H1 (cell line): ENCODE results near the gene MAST2. TPM values are rescaled to one million over a fixed set of nuclear protein-coding genes. Genes with fewer than 3 reads are reported as not detected.

ENCODE experiments used
- CTCF ChIA-PET: fragments of 300-600 bp; sonication (Branson Sonifier 250); formaldehyde crosslinking; loops from one replicate; lab custom pipeline; 2021; ENCODE audit not compliant: partially characterized antibody; lab: Charles Lee
- POLR2A ChIA-PET: fragments of 300-600 bp; sonication (Branson Sonifier 250); formaldehyde crosslinking; loops from one replicate; lab custom pipeline; 2021; ENCODE audit warnings: inconsistent platforms; ENCODE audit not compliant: partially characterized antibody; lab: Charles Lee
- DNase-seq, 2 experiments: peaks; one replicate each; pipeline versions ENCODE4 v3.0.0 to v3.0.0-alpha.2; 2010 to 2022; ENCODE audit warnings: low spot score in 2 of 2, low read depth in 1 of 2, mixed read lengths in 1 of 2
- FAIRE-seq: peaks from 2 replicates; lab custom pipeline; 2011; peaks lifted over from hg19 to GRCh38; lab: Jason Lieb, UNC
- H2AFZ ChIP-seq: 2 replicates; pipeline ENCODE4 v1.8.1; 2012; ENCODE audit warnings: low read length, inconsistent platforms
- H2AK5ac ChIP-seq: 2 replicates; pipeline ENCODE4 v1.6.1; 2013; ENCODE audit warnings: low read depth, low read length
- H2BK120ac ChIP-seq: replicated peaks from 2 replicates; pipeline ENCODE3; 2013; ENCODE audit warnings: low read depth, low read length, inconsistent platforms
- H2BK12ac ChIP-seq: 2 replicates; pipeline ENCODE4 v1.6.1; 2013; ENCODE audit warnings: low read depth, low read length
- H2BK15ac ChIP-seq: 2 replicates; pipeline ENCODE4 v1.6.1; 2013; ENCODE audit warnings: low read length
- H2BK20ac ChIP-seq: 2 replicates; pipeline ENCODE4 v1.6.1; 2013; ENCODE audit warnings: low read length
- H2BK5ac ChIP-seq: 2 replicates; pipeline ENCODE4 v1.6.1; 2013; ENCODE audit warnings: low read depth, low read length
- H3K14ac ChIP-seq: 2 replicates; pipeline ENCODE4 v1.6.1; 2013; ENCODE audit warnings: inconsistent platforms; ENCODE audit not compliant: insufficient read length
- H3K18ac ChIP-seq: 2 replicates; pipeline ENCODE4 v1.6.1; 2013; ENCODE audit warnings: low read length; ENCODE audit errors: extremely low read depth
- H3K23ac ChIP-seq: 2 replicates; pipeline ENCODE4 v1.6.1; 2013; ENCODE audit warnings: inconsistent platforms; ENCODE audit not compliant: insufficient read length
- H3K23me2 ChIP-seq: 2 replicates; pipeline ENCODE4 v1.6.1; 2013; ENCODE audit warnings: low read depth, low read length
- H3K27ac ChIP-seq: 2 replicates; pipeline ENCODE4 v1.6.1; 2011; ENCODE audit warnings: low read depth, low read length, inconsistent platforms
- H3K27me3 ChIP-seq, 4 experiments: replicated peaks in 1 of 4; 1 replicate in 1 of 4; 2 replicates in 3 of 4; pipeline versions ENCODE4 v1.6.1 to v1.8.1; 2011 to 2013; ENCODE audit warnings: low read length in 3 of 4, mild to moderate bottlenecking in 3 of 4, inconsistent platforms in 2 of 4, mixed read lengths in 2 of 4, moderate library complexity in 1 of 4; ENCODE audit not compliant: control insufficient read depth in 3 of 4, insufficient read depth in 3 of 4; ENCODE audit errors: extremely low read depth in 1 of 4
- H3K36me3 ChIP-seq, 4 experiments: 2 replicates each; pipeline versions ENCODE4 v1.6.1 to v1.8.1; 2011 to 2013; ENCODE audit warnings: mild to moderate bottlenecking in 4 of 4, low read length in 3 of 4, moderate library complexity in 2 of 4, control low read depth in 1 of 4, inconsistent platforms in 1 of 4; ENCODE audit not compliant: insufficient read depth in 4 of 4, control insufficient read depth in 2 of 4
- H3K4ac ChIP-seq: replicated peaks from 2 replicates; pipeline ENCODE3; 2013; ENCODE audit warnings: low read length, low read depth, mixed read lengths, inconsistent platforms; ENCODE audit not compliant: insufficient read length
- H3K4me1 ChIP-seq, 4 experiments: replicated peaks in 1 of 4; 1 replicate in 1 of 4; 2 replicates in 3 of 4; pipeline versions ENCODE4 v1.6.1 to v1.8.1; 2011 to 2013; ENCODE audit warnings: low read length in 3 of 4, inconsistent platforms in 2 of 4, mixed read lengths in 1 of 4; ENCODE audit not compliant: insufficient read depth in 4 of 4, control insufficient read depth in 3 of 4
- H3K4me2 ChIP-seq, 2 experiments: 2 replicates each; pipeline versions ENCODE4 v1.6.1 to v1.8.1; 2011 to 2013; ENCODE audit warnings: low read depth in 2 of 2, low read length in 2 of 2, control low read depth in 1 of 2, inconsistent platforms in 1 of 2, mild to moderate bottlenecking in 1 of 2; ENCODE audit not compliant: insufficient read depth in 1 of 2
- H3K4me3 ChIP-seq, 4 experiments: fragments of 200-600, 300-600 bp in 1 of 4; sonication (generic), shearing (Covaris generic), sonication (Bioruptor Twin) in 1 of 4; 2 replicates each; pipeline versions ENCODE4 v1.5.1 to v1.8.1; 2011 to 2016; ENCODE audit warnings: low read length in 4 of 4, low read depth in 3 of 4, control low read depth in 2 of 4, inconsistent platforms in 2 of 4, mild to moderate bottlenecking in 2 of 4, mixed read lengths in 1 of 4, moderate library complexity in 1 of 4; ENCODE audit not compliant: insufficient read depth in 2 of 4; ENCODE audit errors: extremely low read depth in 1 of 4
- H3K56ac ChIP-seq: replicated peaks from 2 replicates; pipeline ENCODE3; 2013; ENCODE audit warnings: low read depth, mild to moderate bottlenecking, mixed read lengths, low read length, inconsistent platforms; ENCODE audit not compliant: insufficient read length
- H3K79me1 ChIP-seq: 2 replicates; pipeline ENCODE4 v1.6.1; 2013; ENCODE audit warnings: low read depth, low read length, control low read depth
- H3K79me2 ChIP-seq, 2 experiments: 2 replicates each; pipeline versions ENCODE4 v1.6.1 to v1.8.1; 2012 to 2013; ENCODE audit warnings: low read length in 2 of 2, mild to moderate bottlenecking in 2 of 2, inconsistent platforms in 1 of 2; ENCODE audit not compliant: insufficient read depth in 2 of 2, control insufficient read depth in 1 of 2
- H3K9ac ChIP-seq, 4 experiments: replicated peaks in 1 of 4; 1 replicate in 1 of 4; 2 replicates in 3 of 4; pipeline versions ENCODE4 v1.6.1 to v1.8.1; 2011 to 2013; ENCODE audit warnings: low read depth in 3 of 4, low read length in 3 of 4, control low read depth in 2 of 4, mild to moderate bottlenecking in 2 of 4, moderate library complexity in 2 of 4, inconsistent platforms in 1 of 4; ENCODE audit errors: extremely low read depth in 1 of 4
- H3K9me3 ChIP-seq, 2 experiments: 2 replicates each; pipeline versions ENCODE4 v1.6.1 to v1.8.1; 2012 to 2013; ENCODE audit warnings: mild to moderate bottlenecking in 2 of 2, moderate library complexity in 2 of 2, control low read depth in 1 of 2, inconsistent platforms in 1 of 2, low read depth in 1 of 2, low read length in 1 of 2, mixed read lengths in 1 of 2; ENCODE audit not compliant: insufficient read depth in 2 of 2
- H4K20me1 ChIP-seq, 2 experiments: replicated peaks in 1 of 2; 2 replicates each; pipeline versions ENCODE3 to v1.8.1; 2011 to 2013; ENCODE audit warnings: inconsistent platforms in 2 of 2, low read length in 2 of 2, mild to moderate bottlenecking in 1 of 2; ENCODE audit not compliant: insufficient read depth in 2 of 2, control insufficient read depth in 1 of 2
- H4K5ac ChIP-seq: 2 replicates; pipeline ENCODE4 v1.6.1; 2013; ENCODE audit warnings: low read length, low read depth, mixed read lengths, inconsistent platforms; ENCODE audit not compliant: insufficient read length
- H4K8ac ChIP-seq: 2 replicates; pipeline ENCODE4 v1.8.0; 2013; ENCODE audit warnings: mild to moderate bottlenecking, moderate library complexity, low read length, inconsistent platforms; ENCODE audit not compliant: insufficient read depth; ENCODE audit errors: extremely low read depth
- H4K91ac ChIP-seq: replicated peaks from 2 replicates; pipeline ENCODE3; 2013; ENCODE audit warnings: low read length, mixed read lengths, inconsistent platforms; ENCODE audit not compliant: insufficient read length
- BRCA1 ChIP-seq: IDR thresholded peaks from 2 replicates; pipeline ENCODE4 v1.6.1; 2012; ENCODE audit warnings: low read depth, low read length, improper control_type of control experiment
- FOSL1 ChIP-seq: IDR thresholded peaks from 2 replicates; pipeline ENCODE4 v1.6.1; 2011; ENCODE audit warnings: mild to moderate bottlenecking, low read depth, low read length, moderate library complexity; ENCODE audit not compliant: insufficient read depth
- POLR2AphosphoS5 ChIP-seq: IDR thresholded peaks from 2 replicates; pipeline ENCODE4 v1.6.1; 2011; ENCODE audit warnings: low read depth, low read length
- SAP30 ChIP-seq: fragments of 300-600 bp; sonication (generic); IDR thresholded peaks from 2 replicates; pipeline ENCODE4 v1.7.1; 2012; ENCODE audit warnings: low read length, moderate library complexity, mild to moderate bottlenecking, inconsistent platforms; ENCODE audit not compliant: insufficient read depth, insufficient replicate concordance
- TAF7 ChIP-seq: optimal IDR thresholded peaks from 2 replicates; pipeline ENCODE3; 2011; ENCODE audit warnings: low read depth, mild to moderate bottlenecking, inconsistent platforms, low read length, moderate library complexity, borderline replicate concordance
- WGBS, 2 experiments: shearing (Covaris generic) in 1 of 2; methylation state at CpG; one replicate each; pipeline versions ENCODE4 v1.1.6 to v1.1.7; 2013 to 2015; ENCODE audit warnings: low lambda C conversion rate in 2 of 2, mixed read lengths in 2 of 2, inconsistent platforms in 1 of 2, low coverage in 1 of 2, missing lambda C conversion rate in 1 of 2; ENCODE audit not compliant: insufficient replicate concordance in 2 of 2, insufficient coverage in 1 of 2, insufficient read length in 1 of 2; ENCODE audit errors: extremely low coverage in 1 of 2, missing lambda C conversion rate in 1 of 2; 5-methylcytosine and 5-hydroxymethylcytosine counted together
- polyA plus RNA-seq, 7 experiments: library from polyadenylated mRNA; depleted of rRNA in 3 of 7; stranded (reverse) in 5 of 7; unstranded in 2 of 7; fragments of >200 nt in 5 of 7; fragments of 200-250 nt in 2 of 7; gene quantifications; 1 replicate in 5 of 7; 2 replicates in 1 of 7; 4 replicates in 1 of 7; pipeline versions ENCODE4 v1.2.1 to v1.2.3, GENCODE V29; 2011 to 2013; ENCODE audit warnings: missing spikeins in 2 of 7, mixed read lengths in 2 of 7
- total RNA-seq: library from RNA; stranded (reverse); fragmentation: NEBNext Ultra II Directional; extraction: Animal tissue kit (Norgen Biotek cat#: 25700); gene quantifications from 2 replicates; pipeline ENCODE4 v1.2.1, GENCODE V29; 2021

Gene MAST2
- total and polyA plus RNA-seq, 2 of the 8 experiments (the other 6 are each of a cell fraction or from before 2014, with no cell fraction given) = 20.5 to 35.4 TPM

DNA sequence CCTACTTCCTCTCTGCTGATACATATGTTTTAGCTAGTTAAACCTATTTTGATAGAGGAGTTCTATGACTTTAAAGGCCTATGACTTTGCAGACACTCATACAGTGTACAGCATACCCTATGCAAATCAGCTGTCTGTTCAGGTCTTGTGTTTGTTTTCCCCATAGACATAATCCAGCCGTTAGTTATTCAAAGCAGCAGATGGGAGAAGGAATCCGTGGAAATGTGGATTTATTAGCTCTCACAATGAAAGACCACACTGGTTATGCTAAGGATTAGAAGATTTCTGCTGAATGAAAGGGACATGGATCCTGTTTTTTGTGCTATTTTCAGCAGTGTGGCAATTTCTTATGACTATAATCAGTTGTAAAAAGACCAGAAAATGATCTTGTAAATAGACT, 59.8 kb downstream of the MAST2 start:
- no peak overlapping the region for H3K56ac ChIP-seq
- no peak overlapping the region for H3K27ac ChIP-seq
- peaks cover 0 to 59% of the 10 kb centered on the region in 2 experiments; a peak in 2 of 4 replicates for H3K79me2 ChIP-seq
- H3K4me1 ChIP-seq = peaks cover 0 to 6% (median 0%) of the 10 kb centered on the region in 4 experiments; a peak in 1 of 7 replicates
- no peak overlapping the region for H4K5ac ChIP-seq
- POLR2A ChIA-PET = no interaction called here
- no peak overlapping the region for H3K4ac ChIP-seq
- no peak overlapping the region for H3K4me3 ChIP-seq
- H3K9ac ChIP-seq = no peak overlapping the region
- DNase-seq (no peak), FAIRE-seq (no peak)
- no peak overlapping the region for H2BK5ac ChIP-seq
- WGBS, 2 experiments = 90% methylated on average over 2 of the region's 2 CpGs; no CpG with 5 or more reads in 1 of the 2 experiments
- H3K9me3 ChIP-seq = no peaks in the 10 kb centered on the region
- CTCF ChIA-PET = interaction anchor here (0.9 kb wide), 1 partner anchor 8 kb away, joined by 4 read pairs; no protein-coding TSS in a partner anchor
- no peak overlapping the region for H3K23ac ChIP-seq
- no peaks in the 10 kb centered on the region for H3K36me3 ChIP-seq
- H2AK5ac ChIP-seq = no peak overlapping the region
- no peak overlapping the region for H3K4me2 ChIP-seq
- H3K18ac ChIP-seq = no peak overlapping the region
- H3K23me2 ChIP-seq = no peaks in the 10 kb centered on the region
- no peaks in the 10 kb centered on the region for H4K20me1 ChIP-seq
- H4K91ac ChIP-seq = no peak overlapping the region
- no peak overlapping the region for H2AFZ ChIP-seq
- no peak overlapping the region for H2BK15ac ChIP-seq
- H2BK12ac ChIP-seq = no peak overlapping the region
- no peaks in the 10 kb centered on the region for H3K27me3 ChIP-seq
- no peak overlapping the region for H2BK20ac ChIP-seq
- peaks cover 2% of the 10 kb centered on the region; the same call in 1 of the 2 replicates for H3K79me1 ChIP-seq
- no peak overlapping the region for H4K8ac ChIP-seq
- no peak overlapping the region for H3K14ac ChIP-seq
- no peak overlapping the region for H2BK120ac ChIP-seq
- TF ChIP-seq TAF7 (no peak), FOSL1 (no peak), POLR2AphosphoS5 (no peak), BRCA1 (no peak), SAP30 (no peak)
